NCI-H187 (cell line): ENCODE results near the gene FREY1.

Experiments used
- DNase-seq, 2 experiments: peaks; one replicate each; lab custom pipeline; 2025; lab: John Stamatoyannopoulos, UW

The FREY1 gene, protein sequence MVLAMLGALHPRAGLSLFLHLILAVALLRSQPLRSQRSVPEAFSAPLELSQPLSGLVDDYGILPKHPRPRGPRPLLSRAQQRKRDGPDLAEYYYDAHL

DNA sequence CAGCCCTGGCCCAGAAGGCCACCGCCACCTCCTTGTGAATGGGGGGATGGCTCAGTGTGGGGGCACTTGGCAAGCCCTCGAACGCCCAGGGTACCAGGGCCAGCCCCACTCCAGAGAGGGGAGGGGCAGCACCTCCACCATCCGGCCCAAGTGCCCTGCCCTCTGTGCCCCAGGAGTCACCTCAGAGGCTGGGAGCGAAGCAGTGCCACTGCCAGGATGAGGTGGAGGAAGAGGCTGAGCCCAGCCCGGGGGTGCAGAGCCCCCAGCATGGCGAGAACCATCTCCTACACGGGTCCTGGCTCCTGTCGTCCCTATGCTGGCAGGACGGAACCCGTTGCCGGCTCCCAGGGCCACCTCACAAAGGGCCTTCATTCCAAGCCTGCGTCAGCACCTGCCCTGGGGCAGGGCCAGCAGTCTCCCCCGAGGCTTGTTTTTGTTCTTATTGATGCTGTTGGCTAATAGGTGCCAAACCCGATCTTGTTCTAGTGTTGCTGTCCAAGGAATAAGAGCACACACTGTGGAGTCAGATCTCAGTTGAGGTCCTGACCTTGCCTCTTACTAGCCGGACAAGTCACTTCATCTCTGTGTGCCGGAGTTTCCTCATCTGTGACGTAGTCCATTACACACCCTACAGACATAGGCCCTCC is at the start of gene FREY1:
TSS of gene FREY1 (minus strand) at position 307 of the 647 bp plus-strand sequence. CDS start at position 281, 26 bp downstream.
- DNase-seq: no peak

DNA sequence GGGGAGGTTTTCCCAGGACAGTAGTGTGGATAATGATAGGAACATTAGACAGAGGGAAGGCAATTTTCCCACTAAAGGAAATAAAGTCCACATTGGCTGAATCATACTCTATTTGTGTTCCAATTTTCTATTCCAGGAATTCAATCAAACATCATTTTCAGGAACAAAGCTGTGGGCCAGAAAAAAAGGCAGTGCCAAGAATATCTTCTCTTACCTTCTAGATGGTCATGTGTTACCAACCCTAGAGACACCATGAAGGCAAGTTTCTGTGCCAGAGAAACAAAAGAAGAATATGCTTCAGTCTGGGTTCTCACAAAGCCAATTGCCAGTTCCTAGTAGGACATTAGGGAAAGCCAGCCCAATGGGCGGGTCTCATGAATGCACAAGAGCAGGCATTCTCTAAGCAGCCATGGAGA is 42.9 kb upstream of the FREY1 start:
- no peak for DNase-seq

DNA sequence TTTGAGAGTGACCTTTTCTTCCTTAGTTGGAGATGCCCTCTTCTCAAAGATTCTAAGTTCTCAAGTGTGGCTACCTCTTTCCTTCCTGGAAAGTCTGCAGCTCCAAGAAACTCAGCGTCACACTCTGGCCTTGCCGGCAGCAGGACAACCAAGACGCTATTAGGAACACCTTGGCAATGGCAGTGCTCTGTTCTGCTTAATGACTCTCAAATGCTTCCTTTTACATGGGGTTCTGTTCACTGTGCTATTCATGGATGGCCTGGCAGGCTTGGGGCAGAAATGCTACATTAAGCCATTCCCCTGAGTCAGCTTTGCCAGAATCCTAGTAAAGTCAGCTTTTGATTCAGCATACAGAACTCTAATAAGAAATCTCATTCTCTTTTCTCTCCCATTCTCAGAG is 41.3 kb upstream of the FREY1 start:
- DNase-seq: no peak

DNA sequence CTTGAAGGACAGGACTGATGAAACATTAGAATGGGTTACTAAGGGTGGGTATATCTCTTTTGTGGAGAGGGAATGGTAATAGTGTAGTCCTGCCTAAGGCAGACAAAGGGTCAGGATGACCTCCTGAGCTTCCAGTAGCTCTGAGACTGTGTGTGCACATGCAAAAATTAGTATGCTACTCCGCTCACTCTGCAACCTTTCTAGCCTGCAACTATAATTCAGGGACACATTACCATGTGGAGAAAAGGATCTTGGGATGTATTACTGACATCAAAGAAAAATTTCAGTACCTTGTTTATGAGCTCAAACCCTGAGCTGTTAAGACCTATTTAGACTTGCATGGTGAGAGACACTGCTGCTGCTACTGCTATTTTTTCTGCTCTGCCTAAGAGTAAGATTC is 40.8 kb upstream of the FREY1 start:
- no peak for DNase-seq

DNA sequence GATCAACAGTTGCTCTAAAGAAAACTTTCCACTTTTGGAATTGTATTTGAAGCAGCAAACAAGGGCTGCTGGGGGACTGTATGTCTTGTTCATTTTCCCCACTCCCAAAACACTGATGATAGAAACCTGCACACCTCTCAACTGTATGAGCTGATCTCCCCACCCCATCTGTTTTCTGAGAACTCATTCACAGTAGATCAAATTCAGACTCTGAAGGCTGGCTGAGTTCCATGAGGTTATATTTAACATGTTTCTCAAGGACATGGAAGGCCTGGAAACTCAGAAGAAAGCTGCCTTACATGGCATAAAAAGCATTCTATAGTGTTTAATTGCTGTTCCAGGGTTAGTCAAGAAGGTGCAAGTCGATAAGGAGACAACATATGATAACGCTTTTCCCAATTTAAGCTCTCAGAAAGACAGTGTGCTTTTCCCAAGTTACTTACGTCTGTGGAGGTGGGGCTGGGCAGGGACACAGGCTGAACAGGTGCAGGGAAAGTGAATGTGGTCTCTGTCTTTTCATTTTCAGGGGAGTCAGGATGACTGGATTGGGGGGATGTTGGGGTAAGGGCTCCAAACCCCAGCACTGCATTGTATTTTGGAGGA is 38.4 kb upstream of the FREY1 start:
- no peak for DNase-seq

DNA sequence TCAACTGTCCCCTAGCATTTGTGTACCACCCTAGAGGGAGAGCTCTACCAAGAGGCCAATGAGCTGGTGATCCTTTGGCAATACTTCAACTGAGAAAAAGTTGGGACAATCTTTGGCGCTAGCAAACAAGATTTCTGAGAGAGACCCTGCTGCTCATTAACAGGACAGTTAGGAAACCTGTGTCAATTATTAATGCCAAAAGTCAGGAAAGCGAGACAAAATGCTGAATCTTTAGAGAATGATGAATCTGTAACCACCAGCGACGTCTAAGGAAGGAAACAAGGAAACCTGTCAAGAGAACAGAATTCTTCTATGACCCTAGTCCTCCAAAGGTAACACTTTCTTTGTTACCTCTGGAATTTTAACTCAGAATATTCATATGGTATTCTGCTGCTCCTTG is 35.3 kb upstream of the FREY1 start:
- DNase-seq: no peak

DNA sequence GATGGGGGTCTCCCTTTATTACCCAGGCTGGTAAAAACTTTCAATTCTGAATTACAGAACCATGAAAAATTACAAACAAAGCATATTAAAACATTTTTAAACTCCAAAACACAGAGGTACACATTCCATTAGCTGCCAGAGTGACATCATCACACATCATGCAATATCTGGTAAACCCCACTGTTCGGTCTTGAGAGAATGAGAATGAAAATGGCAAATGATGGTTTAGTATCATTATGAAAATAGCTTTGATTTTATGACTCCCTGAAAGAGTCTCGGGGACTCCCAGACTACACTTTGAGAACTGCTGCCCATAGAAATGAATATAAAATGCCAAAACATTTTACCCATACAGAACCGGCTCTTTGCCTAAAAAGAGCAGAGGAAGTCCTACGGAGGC is 34.2 kb upstream of the FREY1 start:
- DNase-seq: no peak

DNA sequence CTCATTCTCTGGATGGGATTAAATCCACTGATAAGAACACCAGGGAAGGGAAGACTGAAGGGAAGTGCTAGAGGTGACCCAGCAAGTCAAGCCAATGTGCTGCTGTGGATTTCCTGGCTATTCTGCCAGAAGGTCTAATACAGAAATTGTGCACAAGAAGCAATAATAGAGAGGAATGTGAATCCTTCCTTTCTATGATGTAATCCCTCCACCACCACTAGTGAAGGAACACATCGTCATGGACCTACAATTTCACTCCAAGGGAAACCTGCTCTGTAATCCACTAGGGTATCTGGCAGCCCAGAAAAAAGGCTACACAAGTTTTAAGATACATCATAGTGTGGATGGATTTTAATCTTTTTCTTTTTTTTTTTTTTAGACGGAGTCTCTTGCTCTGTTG is 32.8 kb upstream of the FREY1 start:
- no peak for DNase-seq

DNA sequence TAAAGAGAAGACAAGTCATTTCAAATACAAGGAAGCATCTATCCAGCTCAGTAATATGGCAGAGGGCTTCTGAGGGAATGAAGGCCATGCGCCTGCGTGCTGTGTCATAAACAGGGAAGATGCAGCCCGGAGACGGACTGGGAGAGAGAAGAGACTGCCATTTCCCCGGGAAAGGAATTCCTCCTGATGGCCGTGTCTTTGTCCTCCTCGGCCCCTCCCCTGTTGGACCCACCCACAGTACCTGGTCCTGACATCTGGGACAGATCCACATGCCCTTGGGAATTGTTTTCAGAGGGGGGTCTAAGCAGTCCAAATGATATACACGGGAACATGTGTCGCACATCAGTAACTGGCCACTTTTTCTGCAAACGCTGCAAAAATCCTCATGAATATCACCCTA is 30.8 kb upstream of the FREY1 start:
- no peak for DNase-seq

DNA sequence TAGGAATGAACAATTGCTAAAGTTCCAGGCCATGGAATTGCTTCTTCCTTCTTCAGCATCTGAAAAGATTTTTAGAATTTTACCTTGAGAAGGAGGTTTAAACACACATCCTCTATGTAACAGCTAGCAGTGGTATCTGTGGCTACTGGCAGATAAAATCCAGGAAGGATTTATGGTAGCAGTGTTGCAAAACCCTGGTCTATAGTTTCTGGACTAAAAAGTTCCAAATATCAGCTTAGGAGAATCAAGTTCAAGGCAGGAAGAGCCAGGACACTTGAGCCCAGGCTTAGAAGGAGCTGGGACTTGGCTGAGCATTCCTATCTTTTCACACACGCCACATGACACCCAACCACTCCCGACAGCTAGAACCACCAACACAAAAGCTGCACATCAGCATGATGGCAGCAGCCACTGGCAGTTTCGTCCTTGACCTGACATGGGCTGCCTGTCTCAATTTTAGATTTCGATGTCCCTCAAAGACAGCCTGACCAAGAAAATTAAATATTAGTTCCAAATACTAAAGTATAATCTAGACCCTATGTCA is 29.5 kb upstream of the FREY1 start:
- DNase-seq: no peak

DNA sequence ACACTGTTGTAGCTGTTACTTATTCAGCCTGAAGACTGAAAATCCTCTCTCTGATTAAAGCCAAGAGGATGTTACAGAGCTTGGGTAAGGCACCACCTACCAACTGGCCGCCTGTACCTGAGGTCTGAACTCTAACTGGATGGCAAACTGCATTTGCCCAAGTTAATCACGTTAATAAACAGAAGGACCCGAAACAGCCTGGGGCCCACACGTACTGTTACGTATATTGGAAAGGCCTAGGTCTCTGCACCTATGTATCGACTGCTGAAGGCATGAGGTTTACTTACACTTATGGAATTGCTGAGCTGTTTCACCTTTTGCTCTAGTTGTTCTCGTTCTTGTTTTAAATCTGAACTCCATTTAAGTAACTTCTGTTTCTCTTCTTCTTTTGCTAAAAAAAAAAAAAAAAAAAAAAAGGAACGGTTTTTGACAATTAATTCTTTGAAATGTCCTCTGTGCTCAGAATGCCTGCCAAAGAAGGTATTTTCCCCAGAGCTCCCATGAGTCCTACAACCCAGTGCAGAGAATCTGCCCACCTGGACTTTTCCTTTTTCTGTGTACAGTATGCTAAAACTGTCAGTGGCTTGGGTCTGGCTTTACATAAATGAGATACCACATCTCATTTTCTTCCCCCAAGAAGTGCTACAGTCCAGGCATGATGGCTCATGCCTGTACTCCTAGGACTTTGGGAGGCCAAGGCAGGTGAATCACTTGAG is 28.4 kb upstream of the FREY1 start:
- DNase-seq: no peak

DNA sequence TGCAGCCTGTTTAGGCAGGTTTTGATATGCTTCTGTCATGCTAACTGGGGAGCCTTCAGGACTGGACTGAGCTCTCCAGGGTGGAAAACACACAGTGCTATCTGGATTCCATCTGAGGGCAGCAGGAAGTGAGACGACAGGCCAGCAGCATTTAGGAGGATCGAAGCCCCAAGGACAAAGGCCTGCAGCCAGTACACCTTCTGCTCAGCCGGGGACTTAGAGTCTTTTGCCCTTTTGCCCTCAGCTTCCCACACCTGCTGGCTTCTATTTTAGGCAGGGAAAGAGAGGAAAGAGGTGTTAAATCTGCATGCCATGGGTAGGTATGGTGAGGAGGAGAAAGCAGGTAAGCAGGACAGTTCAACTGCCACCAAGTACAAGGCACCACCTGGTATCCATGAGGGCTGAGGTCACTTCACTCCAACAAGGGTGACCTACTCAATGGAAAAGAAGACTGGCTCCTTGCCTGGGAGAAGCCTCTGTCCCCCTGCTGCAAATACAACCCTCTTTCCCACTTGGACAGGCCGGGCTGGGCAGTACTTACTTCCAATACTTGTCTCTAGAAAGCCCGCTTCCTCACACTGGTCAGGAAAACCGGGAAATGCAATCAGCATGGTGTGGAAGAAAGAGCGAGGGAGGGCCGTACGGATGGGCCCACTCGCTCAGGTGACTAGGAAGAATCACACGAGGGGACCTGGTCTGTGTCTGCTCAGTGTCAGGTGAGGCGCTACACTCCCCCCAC is 27.7 kb upstream of the FREY1 start:
- DNase-seq: no peak

DNA sequence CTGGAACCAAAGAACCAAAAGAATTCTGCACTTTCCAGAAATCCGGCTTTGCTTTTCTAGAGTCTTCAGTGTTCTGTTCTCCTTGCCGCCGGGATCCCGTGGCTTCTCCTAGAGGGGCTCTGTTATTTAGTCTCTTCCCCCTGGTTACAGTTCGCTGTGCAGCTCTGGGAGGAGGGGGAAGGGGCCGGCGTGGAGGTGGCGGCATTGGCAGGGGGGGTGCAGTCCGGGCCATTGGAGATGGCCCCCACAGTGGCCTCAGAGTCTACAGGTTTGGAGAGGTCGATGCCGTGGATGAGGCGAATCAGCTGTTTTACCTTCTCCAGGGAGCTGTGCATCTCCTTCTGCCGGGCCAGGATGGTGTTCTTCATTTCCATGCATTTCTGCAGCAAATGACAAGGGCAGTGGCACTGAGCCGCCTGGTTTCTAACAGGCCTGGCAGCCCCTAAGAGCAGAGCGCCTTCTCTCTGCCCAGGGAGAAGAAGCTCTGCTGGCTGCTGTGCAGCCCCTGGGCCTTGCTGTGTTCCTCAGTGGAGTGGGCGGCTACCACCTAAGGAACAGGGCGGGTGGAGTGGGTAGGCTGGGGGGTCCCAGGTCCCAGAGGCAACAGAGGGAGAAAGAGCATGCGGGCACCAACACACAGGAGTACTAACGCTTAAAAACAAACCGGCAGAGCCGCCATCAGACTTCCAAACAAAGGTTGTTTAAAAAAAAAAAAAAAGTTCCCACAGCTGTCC is 26.9 kb upstream of the FREY1 start:
- no peak for DNase-seq

DNA sequence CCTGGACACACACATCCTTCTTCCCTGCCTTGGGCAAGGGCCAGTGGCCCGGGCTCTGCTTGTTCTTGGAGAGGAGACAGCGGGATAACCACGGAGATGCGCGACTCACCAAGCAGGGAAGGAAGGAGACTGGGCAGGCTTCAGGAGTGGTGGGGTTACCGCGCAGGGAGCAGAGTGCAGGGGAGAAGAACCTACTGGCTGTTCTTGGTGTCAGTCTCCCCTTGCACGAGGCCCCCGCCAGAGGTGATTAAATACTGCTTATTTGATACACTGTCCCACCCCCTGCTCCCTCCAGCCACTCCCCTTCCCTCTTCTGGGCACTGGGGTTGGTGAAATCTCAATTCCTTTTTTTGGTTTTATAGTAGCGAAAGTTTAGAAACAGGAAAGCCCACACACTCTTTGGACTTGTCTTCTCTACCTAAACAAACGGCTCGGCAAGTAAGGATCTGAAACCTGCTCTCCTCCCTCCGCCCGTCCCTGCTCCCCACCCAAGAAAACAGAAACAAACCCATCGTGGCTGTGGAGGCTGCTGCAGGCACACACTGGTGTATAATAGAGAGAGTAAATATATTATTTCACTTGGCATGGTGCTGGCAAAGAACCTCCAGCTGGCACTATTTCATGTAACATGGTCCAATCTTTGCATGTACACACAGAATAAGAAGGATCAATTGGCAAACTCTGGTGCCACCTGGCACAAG is 26.2 kb upstream of the FREY1 start:
- no peak for DNase-seq

DNA sequence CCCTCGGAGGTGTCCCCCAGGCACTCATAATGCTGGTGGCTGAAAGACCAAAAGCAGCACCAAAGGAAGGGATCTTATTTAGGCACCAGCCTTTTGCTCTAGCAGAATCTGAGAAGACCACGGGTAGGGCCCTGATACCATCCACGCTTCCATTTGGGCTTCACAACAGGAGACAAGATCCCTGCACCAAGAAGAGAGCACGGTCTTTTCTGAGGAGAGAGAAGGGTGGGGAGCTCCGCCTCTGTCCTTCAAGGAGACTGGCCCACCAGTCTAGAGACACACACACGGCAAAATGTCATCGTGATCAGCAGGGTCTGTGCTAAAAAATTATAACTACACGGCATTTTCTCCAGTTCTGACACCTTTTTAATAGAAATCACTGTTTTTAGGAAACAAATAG is 25.1 kb upstream of the FREY1 start:
- no peak for DNase-seq

DNA sequence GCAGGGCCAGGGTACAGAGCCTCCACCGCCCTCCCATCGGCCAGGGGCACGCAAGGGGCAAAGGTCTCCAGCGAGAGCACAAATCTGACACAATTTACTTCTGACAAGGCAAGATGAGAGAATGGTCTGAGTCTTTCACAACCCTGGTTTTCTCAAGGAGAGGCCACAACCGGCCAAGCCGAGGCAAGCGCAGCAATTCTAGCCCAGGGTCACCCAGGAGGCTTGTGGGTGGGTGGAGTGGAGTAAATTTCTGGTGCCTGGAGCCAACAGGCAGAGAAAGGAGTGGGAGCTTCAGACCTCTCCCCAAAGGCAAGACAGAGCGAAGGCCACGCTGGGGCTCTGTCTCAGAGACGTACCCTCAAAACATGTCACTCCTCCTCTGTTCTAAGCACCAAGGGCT is 24.7 kb upstream of the FREY1 start:
- DNase-seq: no peak

DNA sequence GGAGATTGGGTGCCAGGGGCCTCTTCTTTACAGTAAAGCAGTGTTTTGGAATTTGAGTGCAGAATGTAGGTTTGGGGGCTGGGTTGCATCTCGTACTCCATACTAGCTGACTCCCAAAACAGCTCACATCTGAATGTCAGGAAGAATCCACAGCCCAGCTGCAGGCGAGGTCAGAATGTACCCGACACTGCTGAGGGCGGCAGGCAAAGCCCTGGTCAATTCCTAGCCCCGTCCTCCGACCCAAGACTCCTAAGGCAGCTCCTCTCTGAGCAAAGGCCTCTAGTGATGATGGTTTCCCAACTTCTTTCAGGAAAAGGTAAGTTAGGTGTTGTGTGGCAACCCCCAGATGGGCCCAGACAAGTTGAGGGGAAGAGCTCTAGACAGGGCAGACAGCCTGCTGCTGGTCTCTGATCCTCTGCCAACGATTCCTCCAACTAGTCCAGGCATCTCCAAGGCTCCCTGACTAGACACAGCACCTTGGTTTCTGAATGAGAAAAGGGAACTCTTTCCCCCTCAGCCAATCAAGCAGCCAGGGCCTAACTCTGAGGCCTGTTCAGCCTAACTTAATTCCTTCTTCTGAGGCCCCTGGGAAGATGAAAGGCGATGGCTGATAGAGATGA is 24.0 kb upstream of the FREY1 start:
- DNase-seq: no peak

DNA sequence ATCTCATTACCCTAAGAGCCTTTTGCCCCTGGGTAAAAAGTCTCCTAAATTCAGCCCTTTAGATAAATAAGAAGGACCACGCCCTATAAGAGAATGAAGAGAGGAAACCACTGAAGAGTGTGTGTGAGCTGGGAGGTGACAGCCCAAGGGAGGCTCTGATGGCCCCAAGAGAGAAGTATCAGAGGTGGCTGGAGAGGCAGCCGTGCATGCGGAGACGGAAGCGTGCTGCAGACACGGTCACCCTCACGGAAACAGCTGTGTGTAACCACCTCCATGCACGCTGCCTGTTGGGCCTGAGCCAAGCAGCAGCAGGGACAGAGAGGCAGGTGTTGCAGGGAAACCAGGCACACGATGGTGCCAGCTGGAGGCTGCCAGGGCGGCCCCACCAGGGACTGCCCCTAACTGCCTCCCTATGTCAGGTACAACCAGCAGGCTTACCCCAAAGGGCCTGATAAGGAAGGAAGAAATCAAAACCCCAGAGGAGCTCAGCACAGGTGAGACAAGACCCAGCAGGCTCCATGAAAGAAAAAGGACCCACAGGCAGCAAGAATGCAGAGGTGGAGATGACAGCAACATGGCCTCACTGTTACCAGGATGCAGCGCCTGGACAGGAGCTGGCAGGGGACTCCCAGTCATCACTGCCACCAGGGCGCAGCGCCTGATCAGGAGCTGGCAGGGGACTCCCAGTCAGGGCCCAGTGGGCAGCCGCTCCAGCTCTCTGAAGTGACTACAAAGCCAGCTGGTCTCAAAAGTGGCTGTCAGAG is 23.1 kb upstream of the FREY1 start:
- peak; percentile 49 to 67 for DNase-seq

DNA sequence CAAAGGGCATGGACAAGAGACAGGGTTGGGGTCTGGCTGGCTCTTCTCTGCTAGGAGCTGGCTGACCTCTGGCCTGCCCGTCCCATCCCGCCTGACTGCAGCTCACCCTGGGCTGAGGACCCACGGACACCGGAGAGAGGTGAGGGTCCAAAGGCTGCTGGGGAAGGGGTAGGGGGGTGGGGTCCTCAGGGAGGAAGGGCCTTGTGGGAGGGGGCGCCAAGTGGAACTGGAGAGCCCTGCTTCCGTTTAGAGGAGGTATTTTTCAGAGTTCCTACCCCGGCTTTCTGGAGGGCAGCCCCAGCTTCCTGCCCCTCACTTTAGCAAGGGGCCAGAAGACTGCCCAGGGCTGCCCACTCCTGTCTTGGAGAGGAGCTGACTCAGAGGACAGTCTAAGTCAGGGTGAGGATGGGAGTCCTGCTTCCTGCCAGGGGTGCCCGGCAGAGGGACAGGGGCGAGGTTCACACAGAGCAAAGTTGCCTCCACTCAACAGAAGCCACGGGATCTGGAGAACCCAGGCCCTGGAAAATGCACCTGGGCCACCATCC is 22.5 kb upstream of the FREY1 start:
- DNase-seq: no peak
